Activated CD8-positive, alpha-beta memory T cell treated with anti-CD3 and anti-CD28 coated beads for 36 hours (primary cell): ENCODE data around the gene SURF4. TPM values are rescaled to one million over a fixed set of nuclear protein-coding genes. Genes with fewer than 3 reads are reported as not detected.

Experiments used
- CTCF ChIA-PET: fragments of 350-600 bp; sonication (Branson Sonifier 250); formaldehyde crosslinking; loops from one replicate; lab custom pipeline; 2021; ENCODE audit warnings: antibody characterized with exemption; lab: Charles Lee
- POLR2A ChIA-PET: fragments of 350-600 bp; sonication (Branson Sonifier 250); formaldehyde crosslinking; loops from one replicate; lab custom pipeline; 2021; ENCODE audit warnings: antibody characterized with exemption; lab: Charles Lee
- total RNA-seq, 2 experiments: library from RNA; stranded (reverse); gene quantifications; one replicate each; pipeline ENCODE4 v1.2.3, GENCODE V29; 2021

SURF4 gene
- total RNA-seq, 2 experiments from 2014 or later: 260 to 276 TPM

DNA sequence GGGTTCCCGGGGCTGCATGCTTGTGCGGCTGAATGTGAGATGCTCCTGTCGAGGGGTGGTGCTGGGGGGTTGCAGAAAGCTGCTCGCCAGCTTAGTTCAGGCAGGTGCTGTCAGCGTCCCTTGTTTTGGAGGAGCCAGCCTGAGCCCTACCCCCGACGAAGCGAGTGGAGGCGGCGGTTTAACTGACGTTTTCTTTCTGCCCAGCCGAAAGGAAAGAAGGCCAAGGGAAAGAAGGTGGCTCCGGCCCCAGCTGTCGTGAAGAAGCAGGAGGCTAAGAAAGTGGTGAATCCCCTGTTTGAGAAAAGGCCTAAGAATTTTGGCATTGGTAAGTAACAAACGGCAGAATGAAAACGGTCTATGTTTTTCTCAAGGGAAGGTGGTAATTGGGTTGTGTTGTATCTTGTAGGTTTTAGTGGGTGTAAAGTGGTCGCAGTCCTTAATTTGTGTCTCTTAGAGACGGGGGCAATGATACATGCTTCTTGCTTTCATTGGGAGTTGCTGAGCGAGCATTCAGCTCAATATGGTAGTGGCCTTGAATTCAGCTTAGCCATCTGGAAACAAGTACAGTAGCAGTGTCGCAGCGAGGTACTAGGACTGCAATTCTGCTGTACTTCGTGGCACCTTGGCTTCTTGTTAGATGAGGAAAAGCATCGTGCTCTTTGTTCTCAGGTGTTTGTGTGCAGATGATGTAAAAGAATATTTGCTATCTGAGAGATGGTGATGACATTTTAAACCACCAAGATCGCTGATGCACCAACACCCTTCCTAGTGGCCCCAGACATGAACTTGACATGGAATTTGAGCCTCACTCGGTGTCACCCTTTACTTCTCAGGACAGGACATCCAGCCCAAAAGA lies 26.9 kb downstream of the SURF4 start:
- POLR2A ChIA-PET: interaction anchor here (0.6 to 6.8 kb wide), 8 partner anchors 9 to 318 kb away, joined by 3 to 172 read pairs (median 4); partner anchors contain the start of genes GTF3C5, SLC2A6, STKLD1 and SURF4
- CTCF ChIA-PET: interaction anchor here (1.0 to 4.9 kb wide), 5 partner anchors 8 to 22 kb away, joined by 3 to 41 read pairs (median 3); no protein-coding TSS in a partner anchor

- ChIA-PET POLR2A (interaction anchor here (0.6 to 6.8 kb wide), 14 partner anchors 9 to 317 kb away, joined by 3 to 172 read pairs (median 4); partner anchors contain the start of genes GTF3C5, SLC2A6, STKLD1 and SURF1), CTCF (interaction anchor here (1.0 to 4.9 kb wide), 3 partner anchors 9 to 23 kb away, joined by 3 to 41 read pairs (median 3); no protein-coding TSS in a partner anchor)
Measured at GRCh38 chr9:133347985-133348717, 27.7 kb downstream of the SURF4 start, which contains the start of the genes MED22 and RPL7A. TSS of gene MED22 (minus strand) at chr9:133348131. CDS start at chr9:133346662, 1,469 bp downstream. TSS of gene RPL7A (plus strand) at chr9:133348218. CDS start at chr9:133348244, 26 bp downstream.

DNA sequence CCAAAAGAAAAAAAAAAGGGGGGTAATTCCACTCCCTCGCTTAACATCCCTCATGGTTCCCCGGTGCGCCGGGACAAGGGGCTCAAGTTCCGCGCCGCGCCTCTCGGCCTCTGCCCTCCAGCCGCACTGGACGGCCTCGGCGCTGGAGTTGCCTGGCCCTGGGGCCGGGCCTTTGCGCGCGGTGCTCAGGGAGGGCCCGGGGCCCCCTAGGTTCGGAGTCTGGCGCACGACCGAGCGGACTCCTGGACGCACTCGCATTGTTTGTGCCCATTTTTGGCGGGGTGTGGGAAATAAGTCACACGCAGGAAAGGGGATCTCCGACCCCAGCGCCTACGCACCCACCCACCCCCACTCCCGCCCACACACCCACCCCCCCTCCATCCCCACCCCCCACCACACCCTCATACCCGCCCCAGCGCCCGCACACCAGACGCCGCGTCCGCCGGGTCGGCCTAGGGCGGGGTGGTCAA lies 28.3 kb downstream of the SURF4 start:
- CTCF ChIA-PET: interaction anchor here (1.0 to 4.9 kb wide), 3 partner anchors 9 to 24 kb away, joined by 3 to 41 read pairs (median 3); no protein-coding TSS in a partner anchor
- POLR2A ChIA-PET: interaction anchor here (0.7 to 6.8 kb wide), 12 partner anchors 8 to 316 kb away, joined by 3 to 172 read pairs (median 4); partner anchors contain the start of genes GTF3C5, SLC2A6, STKLD1 and SURF1

- ChIA-PET POLR2A (interaction anchor here (0.7 to 6.8 kb wide), 4 partner anchors 10 to 75 kb away, joined by 3 to 172 read pairs (median 4); partner anchors contain the start of genes STKLD1, SURF1, SURF2 and SURF4), CTCF (interaction anchor here (1.0 to 1.2 kb wide), 2 partner anchors 19 to 26 kb away, joined by 3 read pairs; no protein-coding TSS in a partner anchor)
Measured at GRCh38 chr9:133346021-133346785, 29.7 kb downstream of the SURF4 start.

DNA sequence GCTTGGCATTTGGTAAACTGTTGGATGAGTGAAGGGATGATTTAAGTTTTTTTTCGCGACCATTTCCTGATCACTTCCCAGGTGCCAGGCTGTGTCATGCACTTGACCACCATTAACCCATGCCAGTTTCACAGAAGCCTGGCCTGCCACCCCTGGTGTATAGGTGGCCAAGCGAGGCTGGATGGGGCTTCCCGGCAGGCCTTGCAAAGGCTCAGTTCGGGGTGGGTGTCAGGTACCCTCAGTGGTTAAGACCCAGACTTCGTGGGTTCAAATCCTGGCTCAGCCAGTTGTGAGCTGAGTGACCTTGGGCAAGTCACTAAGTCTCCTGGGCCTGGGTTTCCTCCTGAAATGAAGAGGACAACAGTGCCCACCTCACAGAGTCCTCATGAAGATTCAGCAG lies 30.3 kb downstream of the SURF4 start:
- CTCF ChIA-PET: interaction anchor here (1.0 kb wide), 1 partner anchor 26 kb away, joined by 3 read pairs; no protein-coding TSS in a partner anchor
- POLR2A ChIA-PET: interaction anchor here (1.2 to 6.8 kb wide), 2 partner anchors 11 to 27 kb away, joined by 4 to 172 read pairs; partner anchors contain the start of genes STKLD1, SURF1, SURF2 and SURF4

DNA sequence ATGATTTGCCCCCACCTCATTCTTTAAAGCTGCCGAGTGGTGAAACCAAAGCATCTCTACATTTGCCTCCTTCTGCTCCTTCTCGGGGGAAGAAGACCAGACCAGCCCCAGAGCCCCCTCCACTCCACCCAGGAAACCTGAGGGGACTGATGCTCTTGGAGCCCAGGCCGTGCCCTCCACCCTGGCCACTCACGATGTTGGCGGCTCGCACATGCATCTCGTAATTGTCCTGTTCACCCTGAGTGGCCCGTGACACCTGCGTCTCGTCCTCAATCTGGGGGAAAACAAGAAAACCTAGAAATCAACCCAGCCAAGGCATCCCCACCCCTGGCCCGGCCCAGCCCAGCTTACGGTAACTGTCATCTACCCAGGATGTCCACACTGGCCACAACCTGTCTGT lies 30.9 kb downstream of the SURF4 start:
- ChIA-PET CTCF (no interaction called here), POLR2A (no interaction called here)

DNA sequence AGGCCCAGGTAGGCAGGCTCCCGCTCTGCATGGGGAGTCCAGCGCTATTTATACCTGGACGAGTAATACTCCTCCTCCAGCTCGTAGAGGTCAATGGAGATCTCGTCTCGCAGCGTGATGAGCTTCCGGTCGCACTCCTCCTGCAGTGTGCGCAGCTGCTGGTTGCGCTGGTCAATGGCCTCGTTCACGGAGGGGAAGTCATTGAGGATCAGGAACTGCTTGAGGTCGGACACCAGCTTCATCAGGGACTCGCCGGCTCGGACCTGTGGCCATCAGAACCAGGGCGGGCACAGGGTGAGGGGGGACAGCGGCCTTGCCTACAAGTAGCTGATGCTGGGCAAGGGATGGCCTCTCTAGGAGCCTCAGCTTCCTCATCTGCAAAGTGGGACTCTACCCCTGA lies 31.8 kb downstream of the SURF4 start:
- ChIA-PET POLR2A (interaction anchor here (1.1 kb wide), 1 partner anchor 22 kb away, joined by 7 read pairs; no protein-coding TSS in a partner anchor), CTCF (no interaction called here)

DNA sequence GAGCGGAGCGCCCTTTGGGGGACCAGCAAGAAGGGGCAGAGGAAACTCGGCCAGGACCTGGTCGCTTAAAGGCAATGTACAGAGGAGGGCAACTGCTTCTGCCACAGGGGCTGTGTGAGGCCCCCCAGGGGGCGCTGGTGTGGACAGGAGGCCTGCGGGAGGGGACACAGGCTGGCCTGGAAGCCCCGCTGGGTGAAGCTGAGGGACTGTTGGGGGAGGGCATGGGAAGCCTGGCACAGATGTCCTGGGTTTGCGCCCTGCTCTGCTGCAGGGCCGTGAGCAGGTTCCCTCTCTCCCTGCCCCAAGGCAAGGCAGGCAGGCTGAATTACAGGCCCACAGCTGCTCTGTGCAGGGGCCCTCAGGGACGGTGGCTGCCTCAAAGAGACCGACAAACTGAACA lies 33.3 kb downstream of the SURF4 start:
- POLR2A ChIA-PET: no interaction called here
- CTCF ChIA-PET: interaction anchor here (0.9 to 1.5 kb wide), 3 partner anchors 9 to 34 kb away, joined by 3 to 4 read pairs (median 3); no protein-coding TSS in a partner anchor

DNA sequence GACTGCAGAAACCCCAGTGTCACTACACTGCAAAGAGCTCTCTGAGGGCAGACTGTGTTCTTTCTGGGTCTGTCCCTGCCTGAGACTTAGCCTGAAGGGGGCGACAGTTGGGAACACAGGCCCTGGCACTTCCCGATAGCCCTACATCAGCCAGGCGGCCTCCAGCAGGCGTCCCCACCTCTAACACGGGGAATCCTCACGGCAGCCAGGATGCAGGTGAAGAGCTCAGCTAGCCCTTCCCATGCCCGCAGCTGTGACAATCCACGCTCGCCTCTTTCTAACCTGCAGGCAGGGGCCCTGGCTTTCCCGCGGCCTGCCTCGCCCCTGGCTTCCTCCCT lies 33.8 kb downstream of the SURF4 start:
- POLR2A ChIA-PET: no interaction called here
- CTCF ChIA-PET: interaction anchor here (1.1 to 1.5 kb wide), 2 partner anchors 10 to 35 kb away, joined by 3 to 4 read pairs; no protein-coding TSS in a partner anchor

DNA sequence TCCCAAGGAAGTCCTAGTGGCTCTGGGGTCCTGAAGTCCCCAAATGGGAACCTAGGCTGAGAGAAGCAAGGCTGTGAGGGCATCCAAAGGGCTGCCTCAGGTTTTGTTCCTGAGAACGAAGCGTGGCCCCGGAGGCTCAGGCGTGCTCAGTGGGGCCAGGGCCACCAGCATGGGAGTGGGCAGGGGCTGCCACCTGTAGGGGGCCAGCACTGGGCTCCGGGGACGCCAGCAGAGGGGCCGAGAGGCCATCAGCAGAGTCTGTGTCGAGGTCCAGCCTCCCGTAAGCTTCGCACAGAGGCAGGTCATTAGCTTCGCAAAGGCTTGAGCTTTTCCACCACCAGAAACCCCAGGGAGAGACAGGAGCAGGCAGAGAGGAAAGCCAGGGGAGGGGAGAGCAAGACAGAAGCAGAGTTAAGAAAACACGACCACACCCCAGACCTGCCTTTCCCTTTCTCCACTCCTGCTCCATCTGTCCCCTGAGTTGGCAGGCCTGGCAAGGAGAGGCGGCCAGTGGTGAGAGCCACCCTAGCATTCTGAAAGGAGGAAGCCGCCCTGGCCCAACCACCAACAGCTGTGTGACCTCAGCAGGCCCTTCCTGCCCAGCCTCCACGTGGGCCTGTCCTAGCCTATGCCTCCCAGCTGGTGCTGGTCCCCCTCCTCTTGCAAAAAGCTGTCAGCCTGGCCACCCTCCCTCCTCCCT lies 34.3 kb downstream of the SURF4 start:
- POLR2A ChIA-PET: no interaction called here
- CTCF ChIA-PET: interaction anchor here (1.1 to 1.5 kb wide), 2 partner anchors 10 to 35 kb away, joined by 3 to 4 read pairs; no protein-coding TSS in a partner anchor

GRCh38 chr9:133340916-133341315 lies 34.9 kb downstream of the SURF4 start:
- CTCF ChIA-PET: interaction anchor here (1.5 kb wide), 1 partner anchor 11 kb away, joined by 4 read pairs; no protein-coding TSS in a partner anchor
- POLR2A ChIA-PET: no interaction called here

- ChIA-PET POLR2A (interaction anchor here (1.4 to 1.5 kb wide), 2 partner anchors 8 to 31 kb away, joined by 4 read pairs; partner anchors contain the start of genes MED22 and RPL7A), CTCF (interaction anchor here (1.3 to 1.7 kb wide), 3 partner anchors 9 to 146 kb away, joined by 3 to 4 read pairs (median 4); no protein-coding TSS in a partner anchor)
Measured at GRCh38 chr9:133340256-133340655, 35.6 kb downstream of the SURF4 start.

- POLR2A ChIA-PET: interaction anchor here (1.4 to 1.5 kb wide), 2 partner anchors 8 to 31 kb away, joined by 4 read pairs; partner anchors contain the start of genes MED22 and RPL7A
Measured at GRCh38 chr9:133339641-133340040, 36.2 kb downstream of the SURF4 start.

DNA sequence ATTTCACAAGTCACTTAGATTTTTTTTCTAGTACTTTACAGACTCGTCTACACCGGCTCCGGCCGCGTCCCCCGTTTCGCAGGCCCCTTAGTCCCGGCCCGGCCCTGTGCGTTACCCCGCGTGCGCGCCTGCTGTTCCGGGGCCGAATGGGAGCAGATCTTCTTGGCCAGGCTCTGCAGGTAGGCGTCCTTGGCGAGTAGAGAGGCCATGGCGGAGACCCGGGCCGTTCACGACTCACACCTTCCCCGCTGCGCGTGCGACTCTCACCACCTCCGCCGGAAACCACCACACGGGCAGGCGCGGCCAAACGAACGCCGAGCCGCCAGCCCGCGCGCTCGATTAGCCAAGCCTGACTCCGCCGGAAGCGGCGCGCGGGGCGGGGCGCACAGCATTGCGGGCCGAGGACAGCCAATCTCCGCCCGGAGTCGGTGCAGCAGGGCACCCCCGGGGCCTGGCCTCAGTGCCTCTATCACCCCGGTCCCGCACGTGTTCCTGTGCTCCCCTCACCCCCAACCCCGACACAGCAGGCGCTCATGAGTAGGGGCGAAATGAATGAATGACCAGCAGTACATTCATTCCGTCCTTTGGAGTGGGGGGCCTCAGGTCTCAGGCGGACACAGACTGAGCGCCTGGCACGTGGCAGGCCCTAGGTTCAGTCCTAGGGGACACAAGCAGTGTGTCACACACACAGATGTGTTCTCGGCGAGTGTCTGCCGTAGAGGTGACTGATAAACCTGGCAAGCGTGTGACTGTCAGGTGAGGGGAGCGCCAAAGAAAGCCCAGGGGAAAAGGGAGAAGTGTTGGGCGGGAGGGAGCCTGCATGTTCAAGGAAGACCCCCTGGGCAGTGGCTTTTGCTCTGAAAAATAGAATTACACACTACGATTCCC lies 39.7 kb downstream of the SURF4 start, which contains the start of gene SURF6:
Gene SURF6, minus strand, starts transcription at position 265 of the 888 bp plus-strand sequence. Its CDS starts 56 bp downstream, at position 209.
- CTCF ChIA-PET: interaction anchor here (0.7 to 1.0 kb wide), 2 partner anchors 35 to 124 kb away, joined by 3 read pairs; no protein-coding TSS in a partner anchor
- POLR2A ChIA-PET: interaction anchor here (0.5 to 1.5 kb wide), 7 partner anchors 12 to 933 kb away, joined by 3 to 9 read pairs (median 4); partner anchors contain the start of genes MED22 and RPL7A

More at GRCh38 chr9:133339641-133340040, 36.2 kb downstream of the SURF4 start:
- CTCF ChIA-PET: interaction anchor here (1.3 to 1.7 kb wide), 4 partner anchors 10 to 147 kb away, joined by 3 to 4 read pairs (median 4); no protein-coding TSS in a partner anchor

- ChIA-PET POLR2A (interaction anchor here (1.4 to 1.5 kb wide), 2 partner anchors 13 to 15 kb away, joined by 8 to 9 read pairs; partner anchors contain the start of genes MED22 and RPL7A), CTCF (interaction anchor here (1.0 kb wide), 1 partner anchor 36 kb away, joined by 3 read pairs; no protein-coding TSS in a partner anchor)
Measured at GRCh38 chr9:133334888-133335287, 41.0 kb downstream of the SURF4 start.
